Type B pancreatic cell (in vitro differentiated cells): ENCODE measurements around the gene AP4M1. TPM values are rescaled to one million over a fixed set of nuclear protein-coding genes. Genes with fewer than 3 reads are reported as not detected.
A peak's percentile ranks its signal among the peaks of the same experiment; 100 is the strongest.

ENCODE experiments used
- DNase-seq: peaks from one replicate; pipeline ENCODE4 v3.0.0; 2021; ENCODE audit warnings: mixed read lengths; ENCODE audit not compliant: unreplicated experiment; ENCODE audit errors: extremely low spot score
- H3K27ac Mint-ChIP-seq: 2 replicates; pipeline ENCODE4 v1.8.0; 2021; ENCODE audit warnings: mild to moderate bottlenecking, mixed read lengths
- H3K27me3 Mint-ChIP-seq: 2 replicates; pipeline ENCODE4 v1.8.0; 2021; ENCODE audit warnings: mixed read lengths
- H3K36me3 Mint-ChIP-seq: 2 replicates; pipeline ENCODE4 v1.8.0; 2021; ENCODE audit warnings: mixed read lengths
- H3K4me1 Mint-ChIP-seq: one replicate; pipeline ENCODE4 v1.8.0; 2021; ENCODE audit warnings: mixed read lengths; ENCODE audit not compliant: unreplicated experiment
- H3K4me3 Mint-ChIP-seq: 2 replicates; pipeline ENCODE4 v1.8.0; 2021; ENCODE audit warnings: mild to moderate bottlenecking, mixed read lengths
- H3K9me3 Mint-ChIP-seq: 2 replicates; pipeline ENCODE4 v1.8.0; 2021; ENCODE audit warnings: mixed read lengths
- CTCF ChIP-seq: fragments of 200-600 bp; sonication (generic); conservative IDR thresholded peaks from 2 replicates; pipeline ENCODE4 v1.5.0; 2021; ENCODE audit warnings: antibody characterized with exemption, mild to moderate bottlenecking
- total RNA-seq: library from RNA; stranded (reverse); gene quantifications from 2 replicates; pipeline ENCODE4 v1.2.1, GENCODE V29; 2021; ENCODE audit warnings: low replicate concordance

The AP4M1 gene
- total RNA-seq, 1 donor from 2014 or later = 28.5 TPM

GRCh38 chr7:100152404-100152803 lies 51.0 kb downstream of the AP4M1 start:
- H3K36me3 Mint-ChIP-seq = peaks cover 8% of the 10 kb centered on the region
- no peak for TF ChIP-seq CTCF
- peak overlapping the region; percentile 2 for H3K27ac Mint-ChIP-seq
- H3K4me1 Mint-ChIP-seq = peaks cover 13% of the 10 kb centered on the region
- no peak overlapping the region for H3K4me3 Mint-ChIP-seq
- H3K9me3 Mint-ChIP-seq = no peaks in the 10 kb centered on the region
- H3K27me3 Mint-ChIP-seq = no peaks in the 10 kb centered on the region
- no peak for DNase-seq

- Mint-ChIP-seq H3K9me3 (no peaks in the 10 kb centered on the region), H3K4me1 (peaks cover 17% of the 10 kb centered on the region), H3K36me3 (peaks cover 8% of the 10 kb centered on the region), H3K27ac (no peak overlapping the region), H3K4me3 (no peak overlapping the region), H3K27me3 (no peaks in the 10 kb centered on the region)
- no peak for TF ChIP-seq CTCF
- DNase-seq = no peak
These were observed 51.7 kb downstream of the AP4M1 start for GRCh38 chr7:100152937-100153666.

GRCh38 chr7:100153708-100154535 lies 52.5 kb downstream of the AP4M1 start:
- Mint-ChIP-seq H3K4me3 (no peak overlapping the region), H3K9me3 (no peaks in the 10 kb centered on the region)

GRCh38 chr7:100154651-100155491 lies 53.4 kb downstream of the AP4M1 start:
- no peak for TF ChIP-seq CTCF
- H3K27ac Mint-ChIP-seq = no peak overlapping the region
- no peaks in the 10 kb centered on the region for H3K27me3 Mint-ChIP-seq
- peaks cover 8% of the 10 kb centered on the region for H3K36me3 Mint-ChIP-seq
- no peak for DNase-seq
- no peaks in the 10 kb centered on the region for H3K9me3 Mint-ChIP-seq
- no peak overlapping the region for H3K4me3 Mint-ChIP-seq
- peaks cover 16% of the 10 kb centered on the region for H3K4me1 Mint-ChIP-seq

More at GRCh38 chr7:100153708-100154535, 52.5 kb downstream of the AP4M1 start:
- Mint-ChIP-seq H3K4me1 (peaks cover 12% of the 10 kb centered on the region), H3K27ac (peak overlapping the region; percentile 56), H3K27me3 (no peaks in the 10 kb centered on the region), H3K36me3 (peaks cover 8% of the 10 kb centered on the region)
- DNase-seq = no peak
- TF ChIP-seq CTCF = no peak

GRCh38 chr7:100155553-100156317 lies 54.3 kb downstream of the AP4M1 start:
- DNase-seq = no peak
- no peak overlapping the region for H3K4me3 Mint-ChIP-seq
- peaks cover 11% of the 10 kb centered on the region for H3K4me1 Mint-ChIP-seq
- peaks cover 5% of the 10 kb centered on the region for H3K36me3 Mint-ChIP-seq
- H3K27me3 Mint-ChIP-seq = no peaks in the 10 kb centered on the region
- no peak for TF ChIP-seq CTCF
- no peak overlapping the region for H3K27ac Mint-ChIP-seq
- H3K9me3 Mint-ChIP-seq = no peaks in the 10 kb centered on the region
